ENCODE results near the gene TSEN54. TPM values are rescaled to one million over a fixed set of nuclear protein-coding genes. Genes with fewer than 3 reads are reported as not detected.
"Not testable (repeated sequence)": the region's sequence is repeated elsewhere in the genome, so short reads cannot be mapped to it uniquely, and the experiment has no call there.

The TSEN54 gene
- total RNA-seq, 4 donors from 2014 or later, result 11.6 to 46.6 (median 25.8) TPM

GRCh38 chr17:75518201-75518600 is 1.9 kb downstream of the TSEN54 start:
- Histone ChIP-seq H3K27ac (no peak overlapping the region), H3K4me3 (replicated peaks in 1 of 3) (no peak overlapping the region), H3K27me3 (no peaks in the 10 kb centered on the region), H3K9me3 (no peaks in the 10 kb centered on the region), H3K4me1 (peaks cover 21% of the 10 kb centered on the region in 2 donors), H3K36me3 (no peaks in the 10 kb centered on the region)
- no peak for DNase-seq
- no peak for TF ChIP-seq CTCF (IDR thresholded peaks at IDR 0.05)
- no peak for TF ChIP-seq POLR2A (IDR thresholded peaks at IDR 0.05)
- 83 to 90% methylated on average over 3 of the region's 3 CpGs for WGBS, 2 donors
- intact Hi-C loops (cut with DNase I), result no loop called here

DNA sequence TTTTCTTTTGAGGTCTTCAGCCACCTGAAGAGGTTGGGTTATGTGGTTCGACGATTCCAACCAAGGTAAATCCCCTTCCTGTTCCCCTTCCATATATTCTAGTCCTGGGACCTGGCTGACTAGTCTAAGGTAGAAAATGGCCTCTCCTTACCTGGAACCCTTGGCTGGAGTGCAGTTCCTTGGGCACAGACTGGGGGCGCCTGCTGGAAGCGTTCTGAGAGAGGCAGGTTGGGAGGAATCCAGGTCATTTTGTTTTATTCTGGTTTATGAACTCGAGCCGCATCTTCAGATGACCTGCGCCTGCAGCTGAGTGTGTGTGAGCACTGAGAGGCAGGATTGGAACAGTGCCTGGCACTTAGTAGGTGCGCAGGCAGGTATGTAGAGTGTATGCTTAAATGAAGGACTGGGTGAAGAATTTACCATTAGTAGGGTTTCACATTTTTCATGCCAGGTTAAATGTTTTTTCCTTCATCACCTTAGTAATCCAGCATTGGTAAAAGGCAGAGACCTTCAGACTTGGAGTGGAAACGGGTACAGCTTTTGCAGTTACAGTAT is 2.7 kb downstream of the TSEN54 start:
- H3K9me3 ChIP-seq, result no peaks in the 10 kb centered on the region
- H3K36me3 ChIP-seq, result no peaks in the 10 kb centered on the region
- TF ChIP-seq POLR2A (IDR thresholded peaks at IDR 0.05) (no peak), CTCF (IDR thresholded peaks at IDR 0.05) (no peak)
- H3K27ac ChIP-seq, result no peak overlapping the region
- 91% methylated on average over 9 of the region's 9 CpGs for WGBS, 2 donors
- H3K27me3 ChIP-seq, result no peaks in the 10 kb centered on the region
- DNase-seq, result no peak
- intact Hi-C loops (cut with DNase I), result no loop called here
- H3K4me3 ChIP-seq (replicated peaks in 1 of 3), result no peak overlapping the region
- H3K4me1 ChIP-seq, result peaks cover 13 to 16% of the 10 kb centered on the region in 2 donors

GRCh38 chr17:75520413-75520812 is 4.1 kb downstream of the TSEN54 start:
- intact Hi-C loops (cut with DNase I), result loop anchor here (5.0 kb wide), 1 partner anchor 88 kb away; no protein-coding TSS in a partner anchor
- not testable (repeated sequence) for H3K27me3 ChIP-seq; H3K36me3 ChIP-seq; H3K27ac ChIP-seq; DNase-seq; H3K4me3 ChIP-seq (replicated peaks in 1 of 3); H3K9me3 ChIP-seq
- WGBS, 2 donors, result 94 to 99% methylated on average over 8 of the region's 8 CpGs
- peaks cover 12 to 16% of the 10 kb centered on the region in 2 donors for H3K4me1 ChIP-seq

DNA sequence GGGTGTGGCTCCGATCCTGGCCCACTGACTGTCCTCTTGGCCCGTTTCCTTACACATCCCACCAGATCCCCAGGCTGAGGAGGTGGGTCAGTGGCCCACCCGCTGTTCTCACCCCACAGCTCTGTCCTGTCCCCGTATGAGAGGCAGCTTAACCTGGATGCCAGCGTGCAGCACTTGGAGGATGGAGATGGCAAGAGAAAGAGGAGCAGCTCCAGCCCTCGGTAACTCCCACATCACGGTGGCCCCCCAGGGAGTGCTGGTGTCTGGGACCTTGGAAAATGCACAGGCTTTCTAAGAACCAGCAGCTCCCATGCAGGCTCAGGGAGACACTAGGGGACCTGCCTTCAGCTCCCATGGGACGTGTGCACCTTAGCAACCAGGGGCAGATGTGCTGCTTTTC is 5.0 kb downstream of the TSEN54 start:
- TF ChIP-seq CTCF (IDR thresholded peaks at IDR 0.05) (no peak), POLR2A (IDR thresholded peaks at IDR 0.05) (no peak)
- Histone ChIP-seq H3K27me3 (no peaks in the 10 kb centered on the region), H3K27ac (no peak overlapping the region), H3K9me3 (no peaks in the 10 kb centered on the region), H3K4me1 (peaks cover 12 to 16% of the 10 kb centered on the region in 2 donors), H3K36me3 (no peaks in the 10 kb centered on the region), H3K4me3 (replicated peaks in 1 of 3) (no peak overlapping the region)
- 82 to 96% methylated on average over 8 of the region's 8 CpGs for WGBS, 2 donors
- intact Hi-C loops (cut with DNase I), result loop anchor here (5.0 kb wide), 1 partner anchor 89 kb away; no protein-coding TSS in a partner anchor
- no peak for DNase-seq

DNA sequence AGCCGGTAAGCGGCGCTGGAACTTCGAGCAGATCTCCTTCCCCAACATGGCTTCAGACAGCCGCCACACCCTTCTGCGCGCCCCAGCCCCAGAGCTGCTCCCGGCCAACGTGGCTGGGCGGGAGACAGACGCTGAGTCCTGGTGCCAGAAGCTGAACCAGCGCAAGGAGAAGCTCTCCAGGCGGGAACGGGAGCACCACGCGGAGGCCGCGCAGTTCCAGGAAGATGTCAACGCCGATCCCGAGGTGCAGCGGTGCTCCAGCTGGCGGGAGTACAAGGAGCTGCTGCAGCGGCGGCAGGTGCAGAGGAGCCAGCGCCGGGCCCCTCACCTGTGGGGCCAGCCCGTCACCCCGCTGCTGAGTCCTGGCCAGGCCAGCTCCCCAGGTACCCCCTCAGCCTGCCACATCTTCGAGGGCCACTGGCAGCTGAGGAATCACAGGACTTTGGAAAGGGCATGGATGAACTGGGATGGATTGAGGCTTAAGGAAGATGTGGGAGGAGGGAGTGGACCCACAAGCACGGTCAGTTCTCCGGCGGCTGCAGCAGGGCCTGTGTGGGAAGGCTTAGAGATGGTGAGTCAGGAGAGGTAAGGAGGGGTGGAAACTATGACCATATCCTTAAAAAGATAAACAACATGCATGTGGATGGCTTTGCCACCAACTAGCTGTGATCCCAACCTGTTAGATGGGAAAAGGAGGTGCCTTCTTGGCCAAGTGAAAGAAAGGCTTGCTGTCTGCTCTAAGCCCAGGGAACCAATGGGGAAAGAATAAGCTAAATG is 5.8 kb downstream of the TSEN54 start:
- TF ChIP-seq POLR2A (IDR thresholded peaks at IDR 0.05) (no peak), CTCF (IDR thresholded peaks at IDR 0.05) (no peak)
- WGBS, 2 donors, result 90 to 93% methylated on average over 22 to 26 of the region's 33 CpGs
- no peaks in the 10 kb centered on the region for H3K36me3 ChIP-seq
- no peak for DNase-seq
- H3K4me3 ChIP-seq (replicated peaks in 1 of 3), result no peak overlapping the region
- no peaks in the 10 kb centered on the region for H3K27me3 ChIP-seq
- intact Hi-C loops (cut with DNase I), result loop anchor here (5.0 kb wide), 1 partner anchor 90 kb away; no protein-coding TSS in a partner anchor
- peaks cover 17 to 21% of the 10 kb centered on the region in 2 donors for H3K4me1 ChIP-seq
- no peak overlapping the region for H3K27ac ChIP-seq
- no peaks in the 10 kb centered on the region for H3K9me3 ChIP-seq

Data from thyroid gland (tissue), 4 donors.